Brain microvascular endothelial cell (primary cell): ENCODE data around the gene IDH3A.

Experiments used
- DNase-seq: peaks from one replicate; pipeline ENCODE4 v3.0.0-alpha.2; 2020
- H3K27ac ChIP-seq: fragments of 250-450 bp; sonication (Bioruptor Pico); 2 replicates; pipeline ENCODE4 v1.5.1; 2020; ENCODE audit warnings: mild to moderate bottlenecking, moderate library complexity
- H3K27me3 ChIP-seq: fragments of 250-450 bp; sonication (Bioruptor Pico); replicated peaks from 2 replicates; pipeline ENCODE4 v1.5.1; 2020; ENCODE audit warnings: mild to moderate bottlenecking
- H3K36me3 ChIP-seq: fragments of 250-450 bp; sonication (Bioruptor Pico); replicated peaks from 2 replicates; pipeline ENCODE4 v1.5.1; 2020; ENCODE audit warnings: mild to moderate bottlenecking
- H3K4me3 ChIP-seq: 2 replicates; pipeline ENCODE4 v1.5.1; 2011; ENCODE audit warnings: low read depth, mild to moderate bottlenecking, control low read depth, low read length, moderate library complexity
- in situ Hi-C: cut with HindIII; loops from 2 replicates; pipeline ENCODE4 v1.10.0; 2017; ENCODE audit warnings: low sequenced_read_pairs, low pct_ligation_motif_present
- TF ChIP-seq, protein P1 (sequence below): IDR thresholded peaks from 2 replicates; pipeline ENCODE4 v1.5.1; 2011; ENCODE audit warnings: low read depth, mild to moderate bottlenecking, moderate library complexity, low read length, control low read depth, inconsistent platforms; ENCODE audit errors: missing control alignments

The IDH3A gene

GRCh38 chr15:78103406-78104118 lies 45.6 kb upstream of the IDH3A start:
- H3K4me3 ChIP-seq, result no peak overlapping the region
- H3K36me3 ChIP-seq, result no peaks in the 10 kb centered on the region
- in situ Hi-C loops, result no loop called here
- no peak overlapping the region for H3K27ac ChIP-seq
- no peak for DNase-seq
- TF ChIP-seq, protein P1, sequence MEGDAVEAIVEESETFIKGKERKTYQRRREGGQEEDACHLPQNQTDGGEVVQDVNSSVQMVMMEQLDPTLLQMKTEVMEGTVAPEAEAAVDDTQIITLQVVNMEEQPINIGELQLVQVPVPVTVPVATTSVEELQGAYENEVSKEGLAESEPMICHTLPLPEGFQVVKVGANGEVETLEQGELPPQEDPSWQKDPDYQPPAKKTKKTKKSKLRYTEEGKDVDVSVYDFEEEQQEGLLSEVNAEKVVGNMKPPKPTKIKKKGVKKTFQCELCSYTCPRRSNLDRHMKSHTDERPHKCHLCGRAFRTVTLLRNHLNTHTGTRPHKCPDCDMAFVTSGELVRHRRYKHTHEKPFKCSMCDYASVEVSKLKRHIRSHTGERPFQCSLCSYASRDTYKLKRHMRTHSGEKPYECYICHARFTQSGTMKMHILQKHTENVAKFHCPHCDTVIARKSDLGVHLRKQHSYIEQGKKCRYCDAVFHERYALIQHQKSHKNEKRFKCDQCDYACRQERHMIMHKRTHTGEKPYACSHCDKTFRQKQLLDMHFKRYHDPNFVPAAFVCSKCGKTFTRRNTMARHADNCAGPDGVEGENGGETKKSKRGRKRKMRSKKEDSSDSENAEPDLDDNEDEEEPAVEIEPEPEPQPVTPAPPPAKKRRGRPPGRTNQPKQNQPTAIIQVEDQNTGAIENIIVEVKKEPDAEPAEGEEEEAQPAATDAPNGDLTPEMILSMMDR, result no peak
- no peaks in the 10 kb centered on the region for H3K27me3 ChIP-seq

GRCh38 chr15:78104119-78104479 lies 45.1 kb upstream of the IDH3A start:
- in situ Hi-C loops, result no loop called here
- TF ChIP-seq, protein P1, result no peak
- Histone ChIP-seq H3K36me3 (no peaks in the 10 kb centered on the region), H3K27me3 (no peaks in the 10 kb centered on the region), H3K4me3 (no peak overlapping the region), H3K27ac (no peak overlapping the region)
- DNase-seq, result no peak

GRCh38 chr15:78104566-78105475 lies 44.3 kb upstream of the IDH3A start:
- Histone ChIP-seq H3K27ac (no peak overlapping the region), H3K4me3 (no peak overlapping the region), H3K27me3 (no peaks in the 10 kb centered on the region), H3K36me3 (no peaks in the 10 kb centered on the region)
- in situ Hi-C loops, result no loop called here
- DNase-seq, result no peak
- TF ChIP-seq, protein P1, result no peak

DNA sequence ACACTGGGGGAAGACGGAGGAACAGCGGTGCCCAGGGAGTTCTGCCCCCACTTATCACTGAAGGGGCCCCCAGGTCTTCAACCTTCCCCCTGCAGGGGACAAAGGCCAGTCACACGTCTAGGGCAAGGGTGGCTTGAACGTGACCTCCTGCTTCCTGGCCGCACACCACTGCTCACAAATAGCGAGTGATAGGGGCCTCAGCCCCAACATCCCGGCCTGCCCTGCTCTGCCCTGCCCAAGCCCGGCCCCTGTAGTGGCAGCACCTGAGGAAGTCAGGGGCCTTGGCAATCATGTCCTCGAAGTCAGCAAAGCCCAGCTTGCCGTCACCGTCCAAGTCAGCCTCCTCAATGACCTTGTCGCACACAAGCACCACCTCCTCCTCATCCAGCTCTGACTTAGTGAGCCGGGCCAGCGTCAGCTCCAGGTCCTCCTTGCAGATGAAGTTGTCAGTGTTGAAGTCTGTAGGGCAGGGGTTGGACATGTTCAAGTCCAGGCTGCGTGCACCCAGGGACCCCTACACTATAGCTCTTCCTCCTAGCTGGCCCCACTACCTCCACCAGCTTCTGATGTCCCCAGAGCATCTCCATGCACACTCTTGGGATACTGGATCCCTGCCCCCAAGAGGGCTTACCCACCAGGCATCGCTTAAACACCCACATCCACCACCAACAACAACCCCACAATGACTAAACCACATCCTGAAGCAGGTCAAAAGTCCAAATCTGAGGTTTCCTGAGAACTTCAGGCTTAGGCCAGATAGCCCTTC lies 43.5 kb upstream of the IDH3A start:
- Histone ChIP-seq H3K27ac (no peak overlapping the region), H3K27me3 (no peaks in the 10 kb centered on the region), H3K4me3 (no peak overlapping the region), H3K36me3 (no peaks in the 10 kb centered on the region)
- TF ChIP-seq, protein P1, result no peak
- peak; percentile 8 for DNase-seq
- in situ Hi-C loops, result no loop called here

- in situ Hi-C loops, result no loop called here
- no peaks in the 10 kb centered on the region for H3K36me3 ChIP-seq
- no peaks in the 10 kb centered on the region for H3K27me3 ChIP-seq
- TF ChIP-seq, protein P1, result no peak
- no peak overlapping the region for H3K27ac ChIP-seq
- DNase-seq, result no peak
- H3K4me3 ChIP-seq, result no peak overlapping the region
Measured at GRCh38 chr15:78107471-78107870, 41.7 kb upstream of the IDH3A start.
